Stimulated activated naive CD8-positive, alpha-beta T cell treated with anti-CD3 and anti-CD28 coated beads, Interleukin-15, Interleukin-2, amounts not matched to agents 100 U/mL and 50 U/mL, for 24 hours (primary cell): Measurements from ENCODE around the gene VPS35.
"Not testable (repeated sequence)": the region's sequence is repeated elsewhere in the genome, so short reads cannot be mapped to it uniquely, and the experiment has no call there.

Source experiments
- ATAC-seq: fragments of 150-1000 bp; cut with Tn5 transposase; one replicate; pipeline ENCODE4 v1.10.0; 2021
- DNase-seq: peaks from one replicate; pipeline ENCODE4 v3.0.0; 2021

Gene VPS35

DNA sequence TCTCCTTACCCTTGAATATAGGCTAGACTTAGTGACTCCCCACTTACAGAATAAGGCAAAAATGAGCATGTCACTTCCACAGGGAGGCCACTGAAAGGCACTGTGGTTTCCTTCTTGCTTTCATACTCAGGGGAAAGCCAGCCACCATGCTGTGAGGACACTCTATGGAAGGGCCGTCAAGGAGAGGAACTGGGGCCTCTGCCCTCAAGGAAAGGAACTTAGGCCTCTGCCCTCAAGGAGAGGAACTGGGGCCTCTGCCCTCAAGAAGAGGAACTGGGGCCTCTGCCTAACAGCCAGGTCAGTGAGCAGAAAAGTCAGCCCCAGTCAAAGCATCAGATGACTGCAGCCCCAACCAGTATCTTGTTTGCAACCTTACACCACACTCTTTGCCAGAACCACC lies 30.1 kb downstream of the VPS35 start:
- ATAC-seq = peak; percentile 94
- peak; percentile 38 for DNase-seq

DNA sequence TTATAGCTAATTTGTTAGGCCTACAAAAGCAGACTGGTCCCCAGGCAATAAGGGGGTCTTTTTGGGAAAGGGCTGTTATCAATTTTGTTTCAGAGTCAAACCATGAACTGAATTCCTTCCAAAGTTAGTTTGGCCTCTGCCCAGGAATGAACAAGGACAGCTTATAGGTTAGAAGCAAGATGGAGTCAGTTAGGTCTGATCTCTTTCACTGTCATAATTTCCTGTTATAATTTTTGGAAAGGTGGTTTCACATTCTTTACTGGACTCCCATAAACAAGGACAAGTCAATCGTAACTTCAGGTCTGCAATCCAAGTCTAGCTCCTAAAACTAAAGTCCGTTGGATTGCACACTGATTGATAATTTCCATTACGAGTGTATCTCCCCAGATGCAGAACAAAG lies 37.7 kb downstream of the VPS35 start:
- DNase-seq (no peak), ATAC-seq (no peak)

DNA sequence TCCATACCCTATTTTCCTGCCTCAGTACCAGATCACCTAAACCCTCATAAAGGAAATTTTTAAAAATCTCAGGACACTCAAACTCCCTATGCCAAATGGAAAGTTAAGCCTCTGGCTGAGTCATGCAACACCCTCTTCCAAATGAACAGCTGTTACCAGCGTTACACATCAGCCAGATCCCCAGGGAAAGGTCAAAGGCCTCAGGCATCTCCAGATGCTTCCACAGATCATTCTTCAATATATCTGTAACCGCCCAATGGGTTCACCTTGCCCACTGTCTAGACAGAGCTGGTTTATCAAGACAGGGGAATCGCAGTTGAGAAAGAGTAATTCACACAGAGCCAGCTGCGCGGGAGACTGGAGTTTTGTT lies 38.7 kb downstream of the VPS35 start:
- DNase-seq = no peak
- ATAC-seq = no peak

DNA sequence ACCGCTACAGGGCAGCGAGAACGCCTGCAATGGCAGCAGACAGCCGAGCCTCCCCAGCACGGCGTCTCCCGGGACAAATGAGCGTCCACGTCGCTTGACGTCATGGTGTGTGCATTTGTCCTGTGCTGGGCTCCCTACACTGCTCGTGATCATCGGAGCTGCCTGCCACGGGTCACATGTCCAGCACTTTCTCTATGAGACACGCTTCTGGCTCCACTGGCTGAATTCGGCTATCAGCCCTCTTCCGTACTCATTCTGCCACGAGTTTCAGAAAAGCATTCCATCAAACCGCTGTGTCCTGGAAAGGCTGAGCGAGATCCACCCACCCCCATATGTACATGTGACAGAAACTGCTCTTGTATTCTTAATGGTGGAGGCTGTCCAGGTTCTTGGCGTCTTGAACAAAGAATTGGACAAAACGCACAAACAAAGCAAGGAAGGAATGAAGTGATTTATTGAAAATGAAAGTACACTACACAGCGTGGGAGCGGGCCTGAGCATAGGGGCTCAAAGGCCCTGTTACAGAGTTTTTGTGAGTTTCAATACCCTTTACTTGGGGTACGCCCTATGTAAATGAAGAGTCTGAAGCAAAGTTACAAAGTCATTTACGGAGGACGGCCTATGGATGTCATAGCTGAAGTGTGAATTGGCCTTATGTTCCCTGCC lies 39.3 kb downstream of the VPS35 start:
- ATAC-seq = no peak
- no peak for DNase-seq

DNA sequence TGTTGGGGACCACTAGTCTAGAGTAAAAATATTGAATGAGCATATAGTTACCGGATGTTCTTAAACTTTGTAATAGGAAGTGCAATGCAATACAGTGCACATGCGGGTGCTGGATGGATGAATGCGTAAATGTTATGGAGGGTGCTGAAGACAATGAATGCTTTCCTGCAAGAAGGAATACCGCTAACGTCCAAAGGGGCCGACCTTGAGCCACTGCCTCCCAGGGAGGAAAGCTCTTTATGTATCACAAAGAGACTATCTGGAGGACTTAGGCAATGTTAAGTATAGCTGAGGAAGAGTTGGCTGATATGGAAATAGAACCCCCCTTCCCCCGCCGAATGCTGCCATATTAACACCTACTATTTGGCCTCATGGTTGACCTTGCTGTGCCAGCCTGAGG lies 40.3 kb downstream of the VPS35 start:
- no peak for DNase-seq
- no peak for ATAC-seq

DNA sequence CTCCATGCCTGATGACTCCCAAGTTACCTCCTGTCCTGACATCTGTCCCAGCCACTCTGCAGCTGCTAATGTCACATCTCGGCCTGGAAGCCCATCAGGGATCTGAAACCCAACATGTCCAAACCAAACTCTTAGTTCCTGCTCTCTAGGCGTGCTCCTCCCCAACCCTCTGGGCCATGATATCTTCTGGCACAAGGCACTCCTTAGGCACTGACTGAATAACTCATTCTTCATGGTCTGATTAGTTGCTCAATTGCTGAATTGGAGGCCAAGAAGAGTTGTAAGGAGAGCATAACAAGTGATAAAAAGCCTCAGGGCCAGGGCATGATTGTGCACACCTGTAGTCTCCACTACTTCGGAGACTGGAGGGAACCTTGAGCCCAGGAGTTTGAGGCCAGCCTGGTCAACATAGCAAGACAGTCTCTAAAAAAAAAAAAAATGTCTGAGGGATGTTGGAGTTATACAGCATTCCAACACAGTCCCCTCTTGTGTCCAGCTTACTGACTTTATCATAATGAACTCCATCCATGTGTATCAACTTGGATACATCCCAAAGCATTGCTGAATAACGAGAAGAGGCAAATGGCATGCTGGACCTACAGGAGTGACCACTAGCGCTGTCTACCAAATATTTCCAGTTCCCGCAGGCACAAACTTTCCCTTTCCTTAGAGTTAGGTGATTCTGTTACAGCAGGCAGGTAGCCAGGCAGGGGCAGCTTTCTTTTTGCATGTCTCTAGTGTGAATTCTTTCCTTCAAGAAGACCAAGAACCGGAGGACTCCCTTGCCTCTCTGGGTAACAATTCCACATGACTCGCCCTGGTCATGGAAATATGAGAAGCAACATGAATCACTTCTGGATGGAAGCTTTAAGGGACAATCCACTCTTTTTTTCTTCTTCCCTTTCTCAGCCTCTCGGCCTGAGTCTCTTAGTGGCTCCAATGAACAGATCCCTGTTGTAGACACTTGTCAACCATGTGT lies 49.7 kb downstream of the VPS35 start:
- ATAC-seq (no peak), DNase-seq (no peak)

DNA sequence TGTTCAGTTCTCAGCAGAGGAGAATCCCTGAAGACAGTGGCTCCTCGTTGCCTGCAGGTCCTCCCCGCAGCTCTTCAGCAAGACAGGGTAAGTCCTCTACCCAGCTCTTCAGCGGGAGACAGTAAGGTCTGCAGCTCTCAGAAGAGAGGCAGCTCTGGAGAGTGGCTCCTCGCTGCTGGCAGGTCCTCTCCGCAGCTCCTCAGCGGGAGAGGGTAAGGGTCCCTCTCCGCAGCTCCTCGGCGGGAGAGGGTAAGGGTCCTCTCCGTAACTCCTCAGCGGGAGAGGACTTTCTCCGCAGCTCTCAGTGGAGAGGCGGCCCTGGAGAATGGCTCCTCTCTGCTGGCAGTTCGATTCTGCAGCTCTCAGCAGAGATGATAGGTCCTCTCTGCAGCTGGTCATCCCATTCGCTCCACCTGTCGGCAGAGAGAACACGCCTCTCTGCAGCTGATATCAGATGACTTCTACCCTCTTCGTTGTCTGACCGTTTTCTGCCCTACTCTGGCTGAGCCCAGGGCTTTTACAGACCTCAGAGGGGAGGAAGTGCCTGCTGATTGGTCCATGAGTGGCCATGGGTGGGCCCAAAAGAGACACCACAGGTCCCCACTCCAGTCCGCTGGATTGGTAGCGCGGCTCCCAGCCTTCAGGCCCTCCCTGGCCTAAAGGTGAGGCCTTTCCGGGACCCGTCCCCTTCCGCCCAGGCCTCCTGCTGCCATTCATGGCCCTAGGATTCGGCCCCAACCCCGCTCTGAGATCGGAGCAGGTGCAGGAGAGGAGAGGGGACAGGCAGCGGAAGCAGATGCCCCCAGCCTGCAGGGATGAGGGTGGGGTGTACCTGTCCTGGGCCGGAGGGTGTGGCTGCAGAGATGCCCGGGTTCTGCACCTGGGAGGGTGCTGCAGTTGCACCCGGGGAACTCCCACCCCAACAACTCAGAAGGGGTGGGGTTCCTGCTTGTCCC lies 55.9 kb downstream of the VPS35 start:
- DNase-seq (no peak), ATAC-seq (no peak)

DNA sequence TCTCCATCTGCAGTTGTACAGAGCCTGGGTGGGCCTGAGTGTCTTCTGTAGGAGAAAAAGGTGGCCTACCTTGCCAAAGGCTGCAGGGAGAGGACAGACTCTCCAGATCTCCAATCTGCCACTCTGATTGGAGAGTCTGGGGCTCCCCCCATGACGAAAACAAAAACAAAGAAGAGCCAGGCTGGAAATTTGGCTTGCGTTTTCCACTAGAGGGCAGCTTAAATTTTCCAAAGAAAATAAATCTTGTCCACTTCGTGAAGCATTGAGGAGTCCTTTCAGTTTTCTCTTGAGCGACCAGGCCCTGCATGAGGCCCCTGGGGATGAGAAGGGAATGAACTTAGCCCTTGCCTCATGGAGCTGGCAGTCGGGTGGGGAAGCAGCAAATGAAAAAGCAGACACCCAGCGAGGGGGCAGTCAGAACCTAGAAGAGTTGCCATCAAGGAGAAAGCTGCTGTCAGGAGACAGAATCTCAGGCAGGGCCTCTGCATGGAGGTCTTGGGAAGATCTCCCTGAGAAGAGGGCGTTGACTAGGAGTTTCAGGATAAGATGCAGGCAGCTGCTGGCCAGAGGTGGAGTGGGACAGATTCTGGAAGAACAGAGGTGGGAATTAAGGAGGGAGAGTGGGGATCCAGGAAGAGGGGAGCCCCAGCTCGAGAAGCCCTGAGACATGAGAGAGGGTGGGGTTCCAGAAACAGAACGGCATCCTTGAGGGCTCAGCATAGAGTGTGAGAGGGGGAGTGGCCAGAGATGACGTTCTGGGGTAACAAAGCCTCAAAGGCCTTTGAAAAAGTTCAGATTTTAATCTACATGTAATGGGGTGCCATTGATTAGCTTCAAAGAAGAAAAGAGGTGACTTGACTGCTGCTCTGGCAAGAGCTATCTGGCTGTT lies 59.4 kb downstream of the VPS35 start:
- DNase-seq = no peak

DNA sequence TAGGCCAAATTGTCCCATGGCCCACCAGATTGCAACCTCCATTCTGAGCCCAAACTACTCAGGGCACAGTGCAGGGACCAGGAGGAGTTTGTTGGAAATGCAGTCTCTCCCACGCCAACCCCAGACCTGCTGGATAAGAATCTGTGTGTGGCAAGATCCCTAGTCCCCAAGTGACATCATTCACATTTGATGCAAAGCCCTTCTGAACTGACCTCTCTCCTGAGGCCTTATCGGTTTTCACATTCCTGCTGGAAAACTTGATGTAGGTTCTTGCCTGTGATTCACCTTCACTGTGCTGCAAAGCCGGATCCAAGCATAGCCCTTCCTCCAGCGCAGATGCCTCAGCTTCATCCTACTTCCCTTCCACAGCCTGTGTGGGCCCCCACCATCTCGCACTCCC lies 61.2 kb downstream of the VPS35 start:
- no peak for ATAC-seq

More for the DNA sequence above, 59.4 kb downstream of the VPS35 start:
- ATAC-seq = no peak

DNA sequence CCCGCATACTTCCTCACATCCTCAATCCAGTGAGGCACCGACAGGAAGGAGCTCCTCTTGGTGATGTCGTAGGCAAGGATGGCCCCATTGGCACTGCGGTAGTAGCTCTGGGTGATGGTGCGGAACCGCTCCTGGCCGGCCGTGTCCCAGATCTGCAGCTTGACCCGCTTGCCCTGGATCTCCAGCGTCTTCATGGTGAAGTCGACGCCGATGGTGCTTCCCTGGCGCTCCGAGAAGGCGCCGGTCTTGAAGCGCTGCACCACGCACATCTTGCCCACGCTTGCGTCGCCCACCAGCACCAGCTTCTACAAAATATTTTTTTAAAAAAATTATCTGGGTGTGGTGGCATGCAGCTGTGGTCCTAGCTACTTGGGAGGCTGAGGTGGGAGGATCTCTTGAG lies 62.3 kb downstream of the VPS35 start:
- ATAC-seq, DNase-seq: not testable (repeated sequence)

More for the DNA sequence above, 61.2 kb downstream of the VPS35 start:
- DNase-seq = no peak

DNA sequence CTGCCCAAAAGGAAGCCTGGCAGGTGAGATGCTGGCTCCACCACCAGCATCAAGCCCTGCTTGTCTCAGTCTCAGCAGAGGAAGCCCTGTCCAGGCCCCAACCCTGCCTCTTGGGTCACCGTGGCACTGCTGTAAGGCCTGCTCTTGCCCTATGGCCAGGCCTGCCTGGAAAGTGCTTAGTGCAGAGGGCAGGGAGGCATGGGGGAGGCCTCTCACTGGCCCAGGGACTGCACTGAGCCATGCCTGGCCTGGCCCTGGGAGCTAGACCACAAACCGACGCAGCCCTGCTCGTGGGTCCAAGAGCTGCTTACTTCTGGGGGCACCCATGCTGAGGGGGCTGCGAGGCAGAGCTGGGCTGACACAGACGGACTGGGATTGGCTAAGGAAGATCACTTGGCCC lies 64.1 kb downstream of the VPS35 start:
- DNase-seq, ATAC-seq: not testable (repeated sequence)

DNA sequence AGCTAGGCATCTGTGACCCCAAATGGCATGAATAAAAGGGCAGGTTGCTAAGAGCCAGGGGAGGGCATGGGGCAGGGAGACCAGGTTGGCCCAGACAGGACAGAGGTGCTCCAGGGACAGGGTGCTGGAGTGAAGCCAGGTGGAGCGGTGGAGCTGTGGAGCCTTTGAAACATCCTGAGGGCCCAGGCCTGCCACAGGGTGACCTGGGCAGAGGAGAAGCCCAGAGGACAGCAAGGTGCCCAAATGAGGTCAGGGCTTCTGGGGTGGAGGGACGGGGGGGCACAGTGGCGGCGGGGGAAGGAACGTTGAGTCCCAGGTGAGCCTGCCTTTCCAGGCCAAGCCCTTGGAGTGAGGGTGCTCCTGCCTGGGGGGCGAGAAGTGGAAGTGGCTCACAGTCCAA lies 65.3 kb downstream of the VPS35 start:
- ATAC-seq, DNase-seq: not testable (repeated sequence)

DNA sequence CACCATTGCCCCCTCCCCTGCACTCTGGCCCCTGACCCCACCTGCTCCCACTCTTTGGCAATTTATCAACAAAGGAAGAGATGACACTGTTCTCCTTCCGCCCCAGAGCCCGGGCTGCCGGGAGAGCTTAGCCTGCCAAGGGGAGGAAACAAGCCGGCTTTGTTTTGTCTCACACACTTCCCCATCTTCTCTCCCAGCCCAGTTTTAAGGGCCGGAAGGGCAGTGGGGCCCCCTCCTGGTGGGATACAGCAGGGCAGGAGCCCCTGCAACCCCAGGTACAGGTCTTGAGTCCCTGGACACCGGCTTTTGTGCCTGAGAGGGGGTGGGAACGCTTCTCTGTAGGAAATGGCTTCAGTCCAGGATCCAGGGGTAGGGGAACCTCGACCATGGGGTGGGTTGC lies 65.7 kb downstream of the VPS35 start:
- DNase-seq, ATAC-seq: not testable (repeated sequence)

DNA sequence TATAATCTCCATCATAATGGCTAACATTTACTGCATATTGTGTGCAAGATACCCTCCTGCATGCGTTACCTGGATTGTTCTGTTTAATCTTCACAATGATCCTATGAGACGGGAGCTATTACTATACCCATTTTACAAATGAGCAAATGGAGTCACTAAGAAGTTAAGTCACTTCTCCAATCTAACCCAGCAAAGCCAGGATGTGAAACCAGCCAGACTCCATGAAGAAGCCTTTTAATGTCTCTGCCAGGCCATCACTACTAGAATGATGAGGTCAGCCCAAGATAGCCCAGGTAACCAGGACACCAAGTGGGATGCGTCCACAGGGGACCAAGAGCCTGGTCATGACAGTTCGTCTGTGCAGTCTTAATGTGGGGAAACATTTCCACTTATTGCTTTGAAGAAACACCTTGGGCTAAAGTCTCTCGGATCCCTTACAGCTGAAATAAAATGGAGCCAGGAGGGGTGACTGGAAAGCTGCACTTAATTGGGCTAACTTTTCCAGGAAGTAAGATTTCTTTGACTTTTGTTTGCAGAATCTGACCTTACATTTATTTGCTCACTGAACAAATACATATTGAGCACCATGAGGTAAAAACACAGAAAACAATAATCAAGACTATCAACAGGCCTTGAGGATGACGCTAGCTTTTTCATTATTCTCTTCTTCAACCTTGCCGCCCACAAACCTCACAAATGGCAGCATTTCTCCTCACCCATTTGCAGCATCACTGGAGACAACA lies 66.9 kb downstream of the VPS35 start:
- DNase-seq (no peak), ATAC-seq (no peak)

DNA sequence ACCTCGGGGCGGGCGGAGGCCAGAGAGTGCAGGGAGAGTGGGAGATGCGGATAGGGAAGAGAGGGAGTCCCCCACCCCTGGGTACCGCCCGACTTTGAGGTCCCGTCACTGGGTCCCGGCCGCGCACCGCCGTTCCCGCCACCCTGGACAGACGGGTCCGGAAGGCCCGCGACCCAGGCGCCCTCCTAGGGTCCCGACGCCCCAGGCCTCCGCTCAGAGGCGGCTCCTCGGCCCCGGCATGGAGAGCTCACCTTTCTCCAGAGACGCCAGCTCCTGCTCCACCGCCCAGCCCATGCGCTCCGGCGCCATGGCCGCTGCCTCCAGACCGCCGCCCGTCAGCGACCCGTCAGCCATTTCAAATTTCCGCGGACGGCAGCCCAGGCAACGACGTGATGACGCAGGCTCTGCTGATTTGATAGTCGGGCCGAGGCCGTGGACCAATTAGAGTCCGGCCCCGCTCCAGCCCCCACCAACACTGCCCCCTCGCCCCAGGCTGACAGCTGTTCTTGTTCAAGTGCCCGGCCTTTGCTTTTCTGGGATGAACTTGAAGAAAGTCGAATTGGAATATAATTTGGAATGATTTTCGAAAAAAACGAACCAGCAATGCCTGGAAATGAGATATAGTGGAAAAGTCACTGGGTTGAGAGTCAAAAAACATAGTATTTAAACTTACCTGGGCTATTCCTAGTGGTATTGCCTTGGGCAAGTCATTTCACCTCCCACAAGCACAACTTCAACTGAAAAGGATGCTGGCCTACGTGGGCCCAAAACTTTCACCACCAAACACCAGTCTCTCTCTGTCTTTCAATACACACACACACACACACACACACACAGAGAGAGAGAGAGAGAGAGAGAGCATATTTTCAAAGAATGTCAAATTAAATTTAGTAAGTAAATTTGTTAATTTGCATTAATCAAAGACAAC lies 67.7 kb downstream of the VPS35 start, which contains the start of gene SHCBP1:
Gene SHCBP1 (minus strand): TSS at position 374 of the 928 bp plus-strand sequence. CDS start 20 bp downstream, at position 354.
- DNase-seq (peak; percentile 87), ATAC-seq (peak; percentile 97)

DNA sequence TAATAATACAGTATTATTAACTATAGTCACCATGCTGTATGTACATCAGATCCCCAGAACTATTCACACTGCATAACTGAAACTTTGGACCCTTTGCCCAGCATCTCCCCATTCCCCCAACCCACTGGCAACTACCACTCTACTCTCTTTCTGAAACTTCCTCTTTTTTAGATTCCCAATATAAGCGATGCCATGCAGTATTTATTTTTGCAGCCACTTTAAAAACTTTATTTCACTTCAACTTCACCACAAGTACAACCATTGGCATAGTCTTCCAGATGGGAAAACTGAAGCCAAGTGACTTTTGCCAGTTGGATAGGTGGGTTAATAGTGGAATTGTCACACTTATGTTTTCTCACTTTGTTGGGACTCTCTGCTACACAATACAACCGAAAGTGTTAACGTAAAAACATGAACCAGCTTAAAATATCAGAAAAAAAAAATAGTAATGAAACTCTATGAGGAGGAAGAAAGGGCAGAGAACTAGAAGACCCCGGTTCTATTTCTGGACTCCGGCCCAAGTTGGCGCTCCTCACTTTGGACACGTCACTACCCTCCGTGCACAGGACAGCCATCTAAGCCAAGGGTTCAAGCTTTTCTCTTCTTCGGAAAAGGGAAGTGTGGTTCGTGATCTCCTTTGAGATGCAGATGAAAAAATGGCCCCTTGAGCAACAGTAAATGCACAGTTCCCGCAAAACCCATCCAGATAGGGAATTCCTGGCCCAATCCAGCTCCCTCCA lies 68.5 kb downstream of the VPS35 start:
- ATAC-seq (no peak), DNase-seq (peak; percentile 15)

DNA sequence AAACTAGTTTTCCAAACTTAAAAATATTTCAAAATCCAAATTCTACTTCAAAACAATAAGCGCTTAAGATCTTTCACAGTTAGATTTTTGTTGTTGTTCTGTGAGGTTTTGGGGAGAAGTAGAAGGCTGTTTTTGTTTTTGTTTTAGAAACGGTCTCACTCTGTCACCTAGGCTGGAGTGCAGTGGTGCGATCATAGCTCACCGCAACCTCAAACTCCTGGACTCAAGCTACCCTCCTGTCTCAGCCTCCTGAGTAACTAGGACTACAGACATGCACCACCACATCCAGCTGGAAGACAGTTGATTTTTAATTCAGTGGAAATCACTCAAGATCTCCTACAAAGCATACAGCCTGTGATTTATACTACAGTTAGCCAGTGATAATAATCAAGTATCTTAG lies 70.5 kb downstream of the VPS35 start:
- ATAC-seq (no peak), DNase-seq (no peak)

DNA sequence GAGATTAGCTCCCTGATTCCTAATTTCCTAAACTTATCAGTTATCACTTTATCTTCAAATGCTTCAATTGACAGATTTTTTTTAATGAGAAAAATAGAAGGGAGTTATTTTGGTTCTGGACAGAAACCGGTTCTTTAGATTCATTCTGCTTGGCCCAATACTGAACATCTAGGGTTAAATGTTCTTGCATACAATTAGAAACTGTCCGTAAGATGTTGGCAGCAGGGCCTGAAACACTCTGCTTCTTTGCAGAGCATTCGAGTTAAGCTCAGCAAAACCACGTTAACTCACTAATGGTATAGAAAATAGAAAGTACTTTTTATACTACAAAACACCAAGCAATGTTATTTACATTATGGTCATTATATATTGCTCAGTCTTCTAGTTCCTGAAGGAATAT lies 75.0 kb downstream of the VPS35 start:
- ATAC-seq = no peak
- DNase-seq = no peak
